Measurements from ENCODE around the gene VPS26B.
"Not testable (repeated sequence)": the region's sequence is repeated elsewhere in the genome, so short reads cannot be mapped to it uniquely, and the experiment has no call there.

VPS26B gene

GRCh38 chr11:134223836-134224709 lies at the start of gene VPS26B, which contains the start of gene NCAPD3:
Gene VPS26B (plus strand): TSS chr11:134224671. CDS start chr11:134225123, 452 bp downstream.
Gene NCAPD3 (minus strand): TSS chr11:134223967. CDS start chr11:134223926, 41 bp downstream.
- no peaks in the 10 kb centered on the region for H3K9me3 Mint-ChIP-seq (ENCODE audit: low read depth)
- no peaks in the 10 kb centered on the region for H3K36me3 Mint-ChIP-seq
- H3K27me3 Mint-ChIP-seq, result no peaks in the 10 kb centered on the region
- peak within 1 kb of the TSS; percentile 98 for H3K27ac Mint-ChIP-seq
- peak within 1 kb of the TSS; percentile 95 for H3K4me3 Mint-ChIP-seq
- H3K4me1 Mint-ChIP-seq (ENCODE audit: low read depth), result peaks cover 52% of the 10 kb centered on the region

DNA sequence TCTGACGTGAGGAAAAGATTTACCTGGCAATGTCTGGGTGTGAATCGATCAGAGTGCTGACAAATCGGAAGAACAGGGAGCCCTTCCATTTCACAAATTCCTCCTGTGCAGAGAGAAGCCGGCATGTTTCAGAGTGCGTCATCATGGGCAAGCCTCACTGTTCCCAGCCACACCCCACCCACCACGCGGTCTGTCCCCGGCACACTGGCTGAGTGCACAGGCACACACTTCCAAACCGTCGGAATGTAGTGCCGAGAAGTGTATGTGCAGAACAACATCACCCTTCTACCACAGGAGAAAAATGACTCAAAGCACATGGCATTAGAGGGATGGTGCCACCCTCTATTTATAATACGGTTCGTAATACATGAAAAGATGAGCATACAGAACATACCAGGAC lies 48.2 kb upstream of the VPS26B start:
- Mint-ChIP-seq H3K36me3 (peaks cover 7% of the 10 kb centered on the region), H3K27me3 (no peaks in the 10 kb centered on the region), H3K27ac (no peak overlapping the region), H3K9me3 (ENCODE audit: low read depth) (no peaks in the 10 kb centered on the region), H3K4me3 (no peak overlapping the region), H3K4me1 (ENCODE audit: low read depth) (no peaks in the 10 kb centered on the region)

DNA sequence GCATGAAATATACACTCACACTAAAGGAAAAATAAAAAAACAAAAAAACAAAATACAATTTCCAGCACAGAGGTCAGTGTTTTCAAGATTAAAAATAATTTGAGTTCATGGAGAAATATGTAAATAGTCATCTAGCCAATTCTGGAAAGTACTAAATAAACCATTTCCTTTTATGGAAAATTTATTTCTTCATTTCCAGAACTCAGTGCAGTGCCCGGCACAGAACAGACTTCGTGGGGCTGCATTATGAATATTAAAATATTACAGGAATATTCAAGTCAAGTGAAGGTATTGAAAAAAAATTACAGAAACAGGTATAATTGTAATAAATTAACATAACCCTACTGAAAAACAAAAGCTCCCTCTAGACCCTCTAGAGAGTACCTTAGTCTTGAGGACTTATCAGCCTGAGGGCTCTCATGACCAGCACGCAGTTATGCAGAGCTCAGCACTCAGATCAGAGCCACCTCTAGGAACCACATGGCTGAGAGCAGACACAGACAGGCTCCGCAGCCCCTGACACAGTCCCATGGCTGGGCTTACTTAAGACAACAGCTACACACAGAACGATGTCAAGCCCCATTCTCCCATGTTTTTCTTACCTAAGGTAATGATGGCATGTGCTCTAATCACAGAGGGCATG lies 46.3 kb upstream of the VPS26B start:
- H3K4me1 Mint-ChIP-seq (ENCODE audit: low read depth), result no peaks in the 10 kb centered on the region
- no peaks in the 10 kb centered on the region for H3K27me3 Mint-ChIP-seq
- no peak overlapping the region for H3K27ac Mint-ChIP-seq
- H3K9me3 Mint-ChIP-seq (ENCODE audit: low read depth), result no peaks in the 10 kb centered on the region
- peaks cover 8% of the 10 kb centered on the region for H3K36me3 Mint-ChIP-seq
- no peak overlapping the region for H3K4me3 Mint-ChIP-seq

GRCh38 chr11:134181707-134182106 lies 42.8 kb upstream of the VPS26B start:
- Mint-ChIP-seq H3K9me3 (ENCODE audit: low read depth) (no peaks in the 10 kb centered on the region), H3K27me3 (no peaks in the 10 kb centered on the region), H3K4me3 (no peak overlapping the region), H3K27ac (no peak overlapping the region), H3K36me3 (peaks cover 6% of the 10 kb centered on the region), H3K4me1 (ENCODE audit: low read depth) (no peaks in the 10 kb centered on the region)

DNA sequence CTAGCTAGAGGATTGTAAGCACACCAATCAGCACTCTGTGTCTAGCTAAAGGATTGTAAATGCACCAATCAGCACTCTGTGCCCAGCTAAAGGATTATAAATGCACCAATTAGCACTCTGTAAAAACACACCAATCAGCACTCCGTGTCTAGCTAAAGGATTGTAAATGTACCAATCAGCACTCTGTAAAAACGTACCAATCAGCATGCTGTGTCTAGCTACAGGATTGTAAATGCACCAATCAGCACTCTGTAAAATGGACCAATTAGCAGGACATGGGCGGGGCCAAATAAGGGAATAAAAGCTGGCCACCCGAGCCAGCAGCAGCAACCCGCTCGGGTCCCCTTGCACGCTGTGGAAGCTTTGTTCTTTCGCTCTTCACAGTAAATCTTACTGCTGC lies 36.4 kb upstream of the VPS26B start:
- not testable (repeated sequence) for H3K27me3 Mint-ChIP-seq; H3K9me3 Mint-ChIP-seq (ENCODE audit: low read depth); H3K27ac Mint-ChIP-seq; H3K4me1 Mint-ChIP-seq (ENCODE audit: low read depth); H3K4me3 Mint-ChIP-seq
- H3K36me3 Mint-ChIP-seq, result peaks cover 18% of the 10 kb centered on the region

DNA sequence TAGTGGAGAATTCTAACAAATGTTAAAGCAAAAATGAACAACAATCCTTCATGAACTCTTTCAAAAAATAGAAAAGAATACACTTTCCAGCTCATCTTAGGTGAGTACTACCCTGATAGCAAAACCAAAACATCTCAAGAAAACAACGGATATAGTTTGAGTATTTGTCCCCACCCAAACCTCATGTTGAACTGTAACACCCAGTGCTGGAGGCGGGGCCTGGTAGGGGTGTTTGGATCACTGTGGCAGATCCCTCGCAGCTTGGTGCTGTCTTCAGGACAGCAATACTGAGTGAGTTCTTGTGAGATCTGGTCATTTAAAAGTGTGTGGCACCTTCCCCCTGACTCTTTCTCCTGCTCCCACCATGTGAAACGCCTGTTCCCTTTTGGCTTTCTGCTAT lies 27.7 kb upstream of the VPS26B start:
- Mint-ChIP-seq H3K9me3 (ENCODE audit: low read depth) (no peaks in the 10 kb centered on the region), H3K27me3 (no peaks in the 10 kb centered on the region), H3K4me3 (no peak overlapping the region), H3K27ac (no peak overlapping the region), H3K36me3 (peaks cover 7% of the 10 kb centered on the region), H3K4me1 (ENCODE audit: low read depth) (peaks cover 2% of the 10 kb centered on the region)

GRCh38 chr11:134199531-134199930 lies 24.9 kb upstream of the VPS26B start:
- H3K27me3 Mint-ChIP-seq, result no peaks in the 10 kb centered on the region
- no peak overlapping the region for H3K4me3 Mint-ChIP-seq
- H3K9me3 Mint-ChIP-seq (ENCODE audit: low read depth), result no peaks in the 10 kb centered on the region
- no peak overlapping the region for H3K27ac Mint-ChIP-seq
- H3K36me3 Mint-ChIP-seq, result peaks cover 14% of the 10 kb centered on the region
- peaks cover 2% of the 10 kb centered on the region for H3K4me1 Mint-ChIP-seq (ENCODE audit: low read depth)

DNA sequence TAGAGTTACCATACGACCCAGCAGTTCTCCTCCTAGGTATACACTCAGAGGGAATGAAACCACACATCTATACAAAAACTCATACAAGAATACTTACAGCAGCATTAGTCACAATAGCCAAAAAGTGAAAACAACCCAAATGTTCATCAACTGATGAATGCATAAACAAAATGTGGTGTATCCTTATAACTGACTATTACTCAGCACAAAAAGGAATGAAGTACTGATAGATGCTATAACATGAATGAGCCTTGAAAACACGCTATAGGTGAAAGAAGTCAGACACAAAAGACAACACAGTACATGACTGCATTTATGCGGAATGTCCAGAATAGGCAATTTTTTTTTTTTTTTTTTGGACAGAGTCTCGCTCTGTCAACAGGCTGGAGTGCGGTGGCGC lies 23.8 kb upstream of the VPS26B start:
- Mint-ChIP-seq H3K27ac (no peak overlapping the region), H3K27me3 (no peaks in the 10 kb centered on the region), H3K4me3 (no peak overlapping the region), H3K4me1 (ENCODE audit: low read depth) (peaks cover 2% of the 10 kb centered on the region), H3K36me3 (peaks cover 13% of the 10 kb centered on the region), H3K9me3 (ENCODE audit: low read depth) (no peaks in the 10 kb centered on the region)

- Mint-ChIP-seq H3K4me3 (no peak overlapping the region), H3K36me3 (peaks cover 17% of the 10 kb centered on the region), H3K9me3 (ENCODE audit: low read depth) (no peaks in the 10 kb centered on the region), H3K27ac (no peak overlapping the region), H3K4me1 (ENCODE audit: low read depth) (no peaks in the 10 kb centered on the region), H3K27me3 (no peaks in the 10 kb centered on the region)
Measured at GRCh38 chr11:134202661-134203060, 21.8 kb upstream of the VPS26B start.

- no peaks in the 10 kb centered on the region for H3K27me3 Mint-ChIP-seq
- H3K4me3 Mint-ChIP-seq, result no peak overlapping the region
- no peak overlapping the region for H3K27ac Mint-ChIP-seq
- no peaks in the 10 kb centered on the region for H3K4me1 Mint-ChIP-seq (ENCODE audit: low read depth)
- no peaks in the 10 kb centered on the region for H3K9me3 Mint-ChIP-seq (ENCODE audit: low read depth)
- H3K36me3 Mint-ChIP-seq, result peaks cover 14% of the 10 kb centered on the region
Measured at GRCh38 chr11:134205729-134206128, 18.7 kb upstream of the VPS26B start.

- H3K36me3 Mint-ChIP-seq, result peaks cover 14% of the 10 kb centered on the region
Measured at GRCh38 chr11:134206185-134206584, 18.3 kb upstream of the VPS26B start.

GRCh38 chr11:134207538-134208239 lies 16.8 kb upstream of the VPS26B start:
- Mint-ChIP-seq H3K36me3 (peaks cover 10% of the 10 kb centered on the region), H3K27ac (no peak overlapping the region), H3K4me1 (ENCODE audit: low read depth) (no peaks in the 10 kb centered on the region), H3K9me3 (ENCODE audit: low read depth) (no peaks in the 10 kb centered on the region), H3K4me3 (no peak overlapping the region), H3K27me3 (no peaks in the 10 kb centered on the region)

More at GRCh38 chr11:134206185-134206584, 18.3 kb upstream of the VPS26B start:
- Mint-ChIP-seq H3K27me3 (no peaks in the 10 kb centered on the region), H3K27ac (no peak overlapping the region), H3K4me1 (ENCODE audit: low read depth) (no peaks in the 10 kb centered on the region), H3K9me3 (ENCODE audit: low read depth) (no peaks in the 10 kb centered on the region), H3K4me3 (no peak overlapping the region)

DNA sequence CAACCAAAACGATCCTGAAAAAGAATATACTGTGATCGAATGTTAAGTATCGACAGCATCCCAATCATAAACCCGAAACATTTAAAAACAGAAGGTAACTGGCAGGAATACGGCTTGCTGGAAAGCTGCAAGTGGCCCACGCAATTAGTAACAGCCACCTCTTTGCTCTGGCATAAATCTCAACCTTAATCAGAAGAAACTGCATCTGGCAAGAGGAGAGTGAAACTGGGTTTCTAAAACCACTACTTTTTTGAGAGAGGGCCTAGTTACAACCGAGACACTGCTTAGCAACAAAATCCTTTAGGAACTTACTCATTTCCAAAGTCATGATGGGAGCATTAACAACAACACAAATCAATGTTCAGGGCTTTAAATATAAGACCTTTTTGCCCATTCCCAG lies 8.6 kb upstream of the VPS26B start:
- H3K4me1 Mint-ChIP-seq (ENCODE audit: low read depth), result peaks cover 20% of the 10 kb centered on the region
- H3K4me3 Mint-ChIP-seq, result no peak overlapping the region
- no peaks in the 10 kb centered on the region for H3K27me3 Mint-ChIP-seq
- H3K27ac Mint-ChIP-seq, result no peak overlapping the region
- no peaks in the 10 kb centered on the region for H3K9me3 Mint-ChIP-seq (ENCODE audit: low read depth)
- peaks cover 7% of the 10 kb centered on the region for H3K36me3 Mint-ChIP-seq

DNA sequence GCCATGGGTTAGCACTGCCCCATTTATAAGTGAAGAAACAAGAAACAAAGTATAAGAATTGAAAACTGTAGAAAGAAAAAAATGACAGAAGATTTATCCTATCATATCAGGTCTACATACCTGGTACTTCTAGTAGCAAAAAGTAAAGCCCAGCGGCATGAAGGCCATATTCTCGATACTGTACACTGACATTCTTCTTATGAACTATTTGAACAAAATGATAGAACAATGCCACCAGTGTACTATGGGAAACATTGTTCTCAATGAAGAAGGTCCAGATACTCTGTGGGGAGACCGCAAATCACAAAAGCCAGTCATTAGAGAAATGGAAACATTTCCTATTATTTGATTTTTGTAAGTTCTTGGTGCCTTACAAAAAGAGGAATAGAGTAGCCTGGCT lies 7.7 kb upstream of the VPS26B start:
- Mint-ChIP-seq H3K27ac (no peak overlapping the region), H3K36me3 (peaks cover 7% of the 10 kb centered on the region), H3K4me3 (no peak overlapping the region), H3K4me1 (ENCODE audit: low read depth) (peaks cover 22% of the 10 kb centered on the region), H3K9me3 (ENCODE audit: low read depth) (no peaks in the 10 kb centered on the region), H3K27me3 (no peaks in the 10 kb centered on the region)

GRCh38 chr11:134223121-134223520 lies 1.4 kb upstream of the VPS26B start:
- peak overlapping the region; percentile 93 for H3K4me3 Mint-ChIP-seq
- no peaks in the 10 kb centered on the region for H3K27me3 Mint-ChIP-seq
- peaks cover 4% of the 10 kb centered on the region for H3K36me3 Mint-ChIP-seq
- no peaks in the 10 kb centered on the region for H3K9me3 Mint-ChIP-seq (ENCODE audit: low read depth)
- H3K27ac Mint-ChIP-seq, result peak overlapping the region; percentile 94
- H3K4me1 Mint-ChIP-seq (ENCODE audit: low read depth), result peaks cover 50% of the 10 kb centered on the region

Measured in activated naive CD8-positive, alpha-beta T cell (primary cell).